KMS-11 (cell line): ENCODE measurements around the gene SLC1A7.

ENCODE experiments used
- H2AFZ ChIP-seq: fragments of 200-600 bp; sonication (generic); 2 replicates; pipeline ENCODE4 v1.6.1; 2016; ENCODE audit warnings: antibody characterized with exemption, mixed run types, low read depth
- H3K27ac ChIP-seq: fragments of 200-600 bp; sonication (generic); 2 replicates; pipeline ENCODE4 v1.6.1; 2016; ENCODE audit warnings: mild to moderate bottlenecking, mixed run types
- H3K27me3 ChIP-seq: fragments of 200-600 bp; sonication (generic); 2 replicates; pipeline ENCODE4 v1.6.1; 2017; ENCODE audit warnings: mild to moderate bottlenecking, low read depth, mixed run types, moderate library complexity; ENCODE audit not compliant: insufficient read depth
- H3K36me3 ChIP-seq: fragments of 200-600 bp; sonication (generic); 2 replicates; pipeline ENCODE4 v1.6.1; 2017; ENCODE audit warnings: mild to moderate bottlenecking, mixed run types; ENCODE audit not compliant: insufficient read depth
- H3K4me1 ChIP-seq: fragments of 200-600 bp; sonication (generic); 2 replicates; pipeline ENCODE4 v1.6.1; 2016; ENCODE audit warnings: mild to moderate bottlenecking, low read depth, mixed run types; ENCODE audit not compliant: poor library complexity, severe bottlenecking
- H3K4me2 ChIP-seq: fragments of 200-600 bp; sonication (generic); 2 replicates; pipeline ENCODE4 v1.7.0; 2016; ENCODE audit warnings: mild to moderate bottlenecking, mixed run types
- H3K4me3 ChIP-seq: fragments of 200-600 bp; sonication (generic); IDR thresholded peaks from 2 replicates; pipeline ENCODE4 v1.6.1; 2017; ENCODE audit warnings: low read depth, low read length, mixed read lengths; ENCODE audit not compliant: insufficient read depth
- H3K79me2 ChIP-seq: fragments of 200-600 bp; sonication (generic); 2 replicates; pipeline ENCODE4 v1.6.1; 2016; ENCODE audit warnings: low read depth, mixed run types; ENCODE audit not compliant: insufficient read depth
- H3K9ac ChIP-seq: fragments of 200-600 bp; sonication (generic); 2 replicates; pipeline ENCODE4 v1.6.1; 2016; ENCODE audit warnings: mild to moderate bottlenecking, mixed run types
- H4K20me1 ChIP-seq: fragments of 200-600 bp; sonication (generic); 2 replicates; pipeline ENCODE4 v1.6.1; 2016; ENCODE audit warnings: mild to moderate bottlenecking, mixed run types; ENCODE audit not compliant: insufficient read depth
- CTCF ChIP-seq: fragments of 200-600 bp; sonication (generic); conservative IDR thresholded peaks from 2 replicates; pipeline ENCODE4 v1.6.1; 2017; ENCODE audit warnings: low read depth, mild to moderate bottlenecking, antibody characterized with exemption, low read length, moderate library complexity, mixed read lengths

Gene SLC1A7

GRCh38 chr1:53085405-53085804 is 57.0 kb downstream of the SLC1A7 start:
- no peak overlapping the region for H3K27ac ChIP-seq
- no peaks in the 10 kb centered on the region for H3K36me3 ChIP-seq
- TF ChIP-seq CTCF = no peak
- H3K4me3 ChIP-seq = no peak overlapping the region
- H3K4me2 ChIP-seq = no peak overlapping the region
- no peak overlapping the region for H3K9ac ChIP-seq
- H3K4me1 ChIP-seq = no peaks in the 10 kb centered on the region
- no peaks in the 10 kb centered on the region for H3K27me3 ChIP-seq
- no peaks in the 10 kb centered on the region for H3K79me2 ChIP-seq
- no peak overlapping the region for H2AFZ ChIP-seq
- no peaks in the 10 kb centered on the region for H4K20me1 ChIP-seq

- Histone ChIP-seq H3K79me2 (no peaks in the 10 kb centered on the region), H3K9ac (no peak overlapping the region), H2AFZ (no peak overlapping the region), H3K4me2 (no peak overlapping the region), H3K4me3 (no peak overlapping the region), H3K27me3 (no peaks in the 10 kb centered on the region), H3K27ac (no peak overlapping the region), H3K36me3 (no peaks in the 10 kb centered on the region), H3K4me1 (no peaks in the 10 kb centered on the region), H4K20me1 (no peaks in the 10 kb centered on the region)
- TF ChIP-seq CTCF = no peak
These were observed 57.9 kb downstream of the SLC1A7 start for GRCh38 chr1:53084589-53084971.

GRCh38 chr1:53083636-53084588 is 58.5 kb downstream of the SLC1A7 start:
- Histone ChIP-seq H4K20me1 (no peaks in the 10 kb centered on the region), H3K36me3 (no peaks in the 10 kb centered on the region), H3K9ac (no peak overlapping the region), H3K79me2 (no peaks in the 10 kb centered on the region), H3K4me3 (no peak overlapping the region), H3K27ac (no peak overlapping the region), H3K27me3 (no peaks in the 10 kb centered on the region), H3K4me2 (no peak overlapping the region), H2AFZ (no peak overlapping the region), H3K4me1 (no peaks in the 10 kb centered on the region)
- no peak for TF ChIP-seq CTCF

DNA sequence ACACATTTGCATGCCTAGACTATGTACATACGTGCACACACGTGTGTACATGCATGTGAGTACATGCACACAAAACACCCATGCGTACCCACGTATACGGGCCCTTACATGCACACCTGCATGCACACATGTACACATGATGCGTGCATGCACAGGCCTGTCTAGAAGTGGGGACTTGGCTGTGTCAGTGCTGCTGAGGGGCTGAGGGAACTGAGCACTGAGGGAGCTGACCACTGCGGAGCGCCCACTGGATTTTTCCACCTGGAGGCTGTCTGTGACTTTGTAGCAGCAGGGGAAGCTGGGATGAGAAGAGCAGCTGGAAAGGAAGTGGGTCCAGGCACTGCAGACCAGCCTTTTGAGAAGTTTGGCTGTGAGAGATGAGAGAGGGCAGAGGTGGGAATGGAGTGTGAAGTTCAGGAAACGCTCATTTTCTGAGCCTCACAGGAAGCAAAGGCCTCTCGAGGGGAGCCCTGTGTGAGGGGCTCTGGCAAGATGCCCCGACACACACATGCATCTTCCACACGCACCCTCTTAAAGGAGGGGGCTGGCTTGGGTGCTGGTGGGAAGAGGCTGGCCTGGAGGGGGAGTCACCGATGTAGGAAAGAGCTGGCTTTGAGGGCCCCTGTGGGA is 59.5 kb downstream of the SLC1A7 start:
- H2AFZ ChIP-seq = no peak overlapping the region
- H4K20me1 ChIP-seq = no peaks in the 10 kb centered on the region
- no peak for TF ChIP-seq CTCF
- no peaks in the 10 kb centered on the region for H3K27me3 ChIP-seq
- no peak overlapping the region for H3K4me3 ChIP-seq
- no peaks in the 10 kb centered on the region for H3K36me3 ChIP-seq
- no peak overlapping the region for H3K9ac ChIP-seq
- H3K27ac ChIP-seq = no peak overlapping the region
- H3K4me2 ChIP-seq = no peak overlapping the region
- H3K79me2 ChIP-seq = no peaks in the 10 kb centered on the region
- no peaks in the 10 kb centered on the region for H3K4me1 ChIP-seq
